GM12878 (cell line): ENCODE data around the gene ZNF280A. TPM values are rescaled to one million over a fixed set of nuclear protein-coding genes. Genes with fewer than 3 reads are reported as not detected.

Experiments used
- ATAC-seq: fragments of 200-7000 bp; cut with Tn5 transposase; 3 replicates; pipeline ENCODE4 v1.9.1; 2020; ENCODE audit warnings: mild to moderate bottlenecking, moderate library complexity
- BruUV-seq: library from RNA; stranded (reverse); fragments of 400-500 nt; replicated peaks from 2 replicates; lab custom pipeline; 2021; lab: Mats Ljungman, UMichigan
- CTCF ChIA-PET: fragments of 300-600 bp; sonication (Branson Sonifier 250); formaldehyde crosslinking; extraction: SDS; loops from one replicate; lab custom pipeline; 2021; ENCODE audit warnings: inconsistent platforms; lab: Yijun Ruan, JAX
- POLR2A ChIA-PET: fragments of 350-600 bp; formaldehyde crosslinking; extraction: SDS; loops from one replicate; lab custom pipeline; 2021; ENCODE audit warnings: inconsistent platforms; lab: Charles Lee
- RAD21 ChIA-PET: fragments of 300-600 bp; sonication (Branson Sonifier 250); formaldehyde crosslinking; loops from one replicate; lab custom pipeline; 2023; ENCODE audit warnings: antibody characterized with exemption; ENCODE audit not compliant: unreplicated experiment; lab: Charles Lee
- SMC1A ChIA-PET: fragments of 300-600 bp; sonication (Branson Sonifier 250); formaldehyde crosslinking; loops from one replicate; lab custom pipeline; 2023; ENCODE audit not compliant: unreplicated experiment, uncharacterized antibody; lab: Charles Lee
- DNase-seq: peaks from one replicate; pipeline ENCODE4 v3.0.0-alpha.2; 2011; ENCODE audit warnings: low read depth, low spot score
- FAIRE-seq: peaks from 3 replicates; lab custom pipeline; 2011; peaks lifted over from hg19 to GRCh38; lab: Jason Lieb, UNC
- H2AFZ ChIP-seq: 2 replicates; pipeline ENCODE4 v1.6.0; 2011; ENCODE audit warnings: low read depth, low read length, control low read depth; ENCODE audit not compliant: control insufficient read depth
- H3K27ac ChIP-seq: 2 replicates; pipeline ENCODE4 v1.5.1; 2011; ENCODE audit warnings: control low read depth; ENCODE audit not compliant: control insufficient read depth, insufficient read depth
- H3K27me3 ChIP-seq, 2 experiments: replicated peaks in 1 of 2; 2 replicates each; pipeline versions ENCODE4 v1.6.0 to v1.6.1; 2011; ENCODE audit warnings: low read length in 1 of 2; ENCODE audit not compliant: control insufficient read depth in 2 of 2, insufficient read depth in 2 of 2
- H3K36me3 ChIP-seq, 2 experiments: 2 replicates each; pipeline ENCODE4 v1.5.1; 2011; ENCODE audit warnings: low read length in 1 of 2; ENCODE audit not compliant: control insufficient read depth in 2 of 2, insufficient read depth in 2 of 2
- H3K4me1 ChIP-seq: 2 replicates; pipeline ENCODE4 v1.6.1; 2011; ENCODE audit warnings: mild to moderate bottlenecking, low read length, moderate library complexity, mixed read lengths; ENCODE audit not compliant: control insufficient read depth, insufficient read depth
- H3K4me2 ChIP-seq: 2 replicates; pipeline ENCODE4 v1.6.0; 2011; ENCODE audit warnings: control low read depth; ENCODE audit not compliant: control insufficient read depth, insufficient read depth
- H3K4me3 ChIP-seq: fragments of 200-600 bp; sonication (generic); 2 replicates; pipeline ENCODE4 v1.5.1; 2016
- H3K79me2 ChIP-seq: 2 replicates; pipeline ENCODE4 v1.6.0; 2011; ENCODE audit warnings: low read length; ENCODE audit not compliant: control insufficient read depth, insufficient read depth
- H3K9ac ChIP-seq: 2 replicates; pipeline ENCODE4 v1.8.0; 2011; ENCODE audit warnings: low read length, control low read depth, mixed read lengths; ENCODE audit not compliant: control insufficient read depth, insufficient read depth
- H3K9me3 ChIP-seq: replicated peaks from 3 replicates; pipeline ENCODE4 v1.5.1; 2011; ENCODE audit warnings: mild to moderate bottlenecking, low read length; ENCODE audit not compliant: control insufficient read depth, insufficient read depth
- H4K20me1 ChIP-seq: 2 replicates; pipeline ENCODE4 v1.6.0; 2011; ENCODE audit not compliant: control insufficient read depth, insufficient read depth
- ATF7 ChIP-seq: fragments of 450-650 bp; IDR thresholded peaks from 2 replicates; pipeline ENCODE4 v1.6.1; 2016; ENCODE audit warnings: low read depth, mild to moderate bottlenecking
- KAT2A ChIP-seq: conservative IDR thresholded peaks from 2 replicates; pipeline ENCODE4 v1.6.1; 2011; ENCODE audit warnings: low read depth, low read length; ENCODE audit not compliant: control insufficient read depth
- POLR2AphosphoS5 ChIP-seq: IDR thresholded peaks from 2 replicates; pipeline ENCODE4 v1.6.1; 2011; ENCODE audit warnings: mild to moderate bottlenecking, low read length, inconsistent platforms
- RAD21 ChIP-seq: IDR thresholded peaks from 2 replicates; pipeline ENCODE4 v1.6.1; 2011; ENCODE audit warnings: mild to moderate bottlenecking, low read depth, low read length, moderate library complexity; ENCODE audit not compliant: insufficient read depth
- SIX5 ChIP-seq: IDR thresholded peaks from 2 replicates; pipeline ENCODE4 v1.6.1; 2011; ENCODE audit warnings: mild to moderate bottlenecking, low read depth, low read length, moderate library complexity; ENCODE audit not compliant: severe bottlenecking
- SP1 ChIP-seq: IDR thresholded peaks from one replicate; pipeline ENCODE4 v1.6.1; 2011; ENCODE audit warnings: low read depth, low read length
- TCF3 ChIP-seq: IDR thresholded peaks from 2 replicates; pipeline ENCODE4 v1.6.1; 2012; ENCODE audit warnings: low read depth, mild to moderate bottlenecking, low read length, borderline replicate concordance; ENCODE audit not compliant: insufficient read depth
- WGBS: methylation state at CpG from one replicate; pipeline ENCODE4 v1.1.6; 2016; ENCODE audit warnings: low lambda C conversion rate; ENCODE audit not compliant: insufficient replicate concordance, insufficient coverage; ENCODE audit errors: missing lambda C conversion rate; 5-methylcytosine and 5-hydroxymethylcytosine counted together
- in situ Hi-C: fragments of 300-500 bp; cut with MboI; formaldehyde crosslinking; loops from 9 replicates; pipeline ENCODE4 v1.14.3; 2018; ENCODE audit warnings: mixed read lengths
- intact Hi-C: fragments of 100-400 bp; cut with micrococcal nuclease; formaldehyde crosslinking; loops from one replicate; pipeline ENCODE4 v1.14.2; 2022; ENCODE audit not compliant: unreplicated experiment
- polyA plus RNA-seq, 11 experiments: library from polyadenylated mRNA; depleted of rRNA in 4 of 11; unstranded in 6 of 11; stranded (reverse) in 5 of 11; fragments of >200 nt; fragmentation: Nextera tagmentation in 4 of 11; fragmentation: Illumina TruSeq in 1 of 11; extraction: Ambion mirVana in 4 of 11; extraction: Trizol in 1 of 11; gene quantifications; 1 replicate in 1 of 11; 2 replicates in 10 of 11; pipeline versions ENCODE4 v1.2.1 to v1.2.3, GENCODE V29; 2011 to 2016; ENCODE audit warnings: inconsistent platforms in 2 of 11, missing spikeins in 2 of 11, low read depth in 1 of 11
- total RNA-seq, 4 experiments: library from RNA; depleted of rRNA in 3 of 4; stranded (reverse); fragments of >200 nt in 3 of 4; fragmentation: Illumina TruSeq in 1 of 4; extraction: Trizol in 1 of 4; gene quantifications; 2 replicates each; pipeline versions ENCODE4 v1.2.1 to v1.2.3, GENCODE V29; 2013 to 2021
- TF ChIP-seq, protein P1 (sequence below): fragments of 450-650 bp; IDR thresholded peaks from 2 replicates; pipeline ENCODE4 v1.6.1; 2017; ENCODE audit warnings: low read depth, mild to moderate bottlenecking, moderate library complexity
- TF ChIP-seq, protein P2 (sequence below): fragments of 450-650 bp; IDR thresholded peaks from 2 replicates; pipeline ENCODE4 v1.6.1; 2014; ENCODE audit warnings: mild to moderate bottlenecking

ZNF280A gene
- total and polyA plus RNA-seq, 10 of the 15 experiments (the other 5 are each of a cell fraction or from before 2014, with no cell fraction given), result 0.03 to 0.06 TPM; not detected in 8

DNA sequence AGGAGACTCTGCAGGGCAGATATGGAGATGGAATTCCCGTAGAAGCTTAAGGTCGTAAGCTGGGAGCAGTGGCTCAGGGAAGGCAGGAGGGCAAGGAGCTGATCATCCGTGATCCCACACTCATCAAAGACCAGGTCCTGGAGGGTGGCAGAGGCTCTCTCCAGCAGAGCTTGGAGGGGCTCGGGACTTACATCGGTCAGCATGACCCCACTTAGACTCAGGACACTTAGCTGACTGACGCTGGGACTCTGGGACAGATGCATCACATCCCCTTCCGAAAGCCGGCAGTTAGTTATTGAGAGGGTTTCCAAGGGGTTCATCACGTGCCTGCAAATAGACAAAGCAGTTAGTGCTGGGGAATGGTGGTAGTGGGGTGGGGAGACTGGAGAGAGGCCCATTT, 28.2 kb upstream of the ZNF280A start:
- Histone ChIP-seq H3K9ac (no peak overlapping the region), H3K4me2 (no peak overlapping the region), H3K27ac (no peak overlapping the region), H4K20me1 (no peaks in the 10 kb centered on the region), H3K4me1 (no peaks in the 10 kb centered on the region), H3K79me2 (no peaks in the 10 kb centered on the region), H3K36me3 (no peaks in the 10 kb centered on the region), H3K9me3 (no peaks in the 10 kb centered on the region), H2AFZ (no peak overlapping the region), H3K4me3 (no peak overlapping the region), H3K27me3 (no peaks in the 10 kb centered on the region)
- CTCF ChIA-PET, result interaction anchor here (1.4 kb wide), 1 partner anchor 83 kb away, joined by 3 read pairs; no protein-coding TSS in a partner anchor
- ATAC-seq (no peak), FAIRE-seq (no peak), DNase-seq (no peak)
- intact Hi-C loops (no loop called here), in situ Hi-C loops (no loop called here)
- 43% methylated on average over 9 of the region's 9 CpGs for WGBS
- RAD21 ChIA-PET, result no interaction called here
- POLR2A ChIA-PET, result no interaction called here
- TF ChIP-seq, protein P1, sequence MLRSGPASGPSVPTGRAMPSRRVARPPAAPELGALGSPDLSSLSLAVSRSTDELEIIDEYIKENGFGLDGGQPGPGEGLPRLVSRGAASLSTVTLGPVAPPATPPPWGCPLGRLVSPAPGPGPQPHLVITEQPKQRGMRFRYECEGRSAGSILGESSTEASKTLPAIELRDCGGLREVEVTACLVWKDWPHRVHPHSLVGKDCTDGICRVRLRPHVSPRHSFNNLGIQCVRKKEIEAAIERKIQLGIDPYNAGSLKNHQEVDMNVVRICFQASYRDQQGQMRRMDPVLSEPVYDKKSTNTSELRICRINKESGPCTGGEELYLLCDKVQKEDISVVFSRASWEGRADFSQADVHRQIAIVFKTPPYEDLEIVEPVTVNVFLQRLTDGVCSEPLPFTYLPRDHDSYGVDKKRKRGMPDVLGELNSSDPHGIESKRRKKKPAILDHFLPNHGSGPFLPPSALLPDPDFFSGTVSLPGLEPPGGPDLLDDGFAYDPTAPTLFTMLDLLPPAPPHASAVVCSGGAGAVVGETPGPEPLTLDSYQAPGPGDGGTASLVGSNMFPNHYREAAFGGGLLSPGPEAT, result no peak
- TF ChIP-seq, protein P2, sequence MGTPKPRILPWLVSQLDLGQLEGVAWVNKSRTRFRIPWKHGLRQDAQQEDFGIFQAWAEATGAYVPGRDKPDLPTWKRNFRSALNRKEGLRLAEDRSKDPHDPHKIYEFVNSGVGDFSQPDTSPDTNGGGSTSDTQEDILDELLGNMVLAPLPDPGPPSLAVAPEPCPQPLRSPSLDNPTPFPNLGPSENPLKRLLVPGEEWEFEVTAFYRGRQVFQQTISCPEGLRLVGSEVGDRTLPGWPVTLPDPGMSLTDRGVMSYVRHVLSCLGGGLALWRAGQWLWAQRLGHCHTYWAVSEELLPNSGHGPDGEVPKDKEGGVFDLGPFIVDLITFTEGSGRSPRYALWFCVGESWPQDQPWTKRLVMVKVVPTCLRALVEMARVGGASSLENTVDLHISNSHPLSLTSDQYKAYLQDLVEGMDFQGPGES, result no peak
- TF ChIP-seq ATF7, result no peak
- no TSS peak for BruUV-seq
- SMC1A ChIA-PET, result no interaction called here

DNA sequence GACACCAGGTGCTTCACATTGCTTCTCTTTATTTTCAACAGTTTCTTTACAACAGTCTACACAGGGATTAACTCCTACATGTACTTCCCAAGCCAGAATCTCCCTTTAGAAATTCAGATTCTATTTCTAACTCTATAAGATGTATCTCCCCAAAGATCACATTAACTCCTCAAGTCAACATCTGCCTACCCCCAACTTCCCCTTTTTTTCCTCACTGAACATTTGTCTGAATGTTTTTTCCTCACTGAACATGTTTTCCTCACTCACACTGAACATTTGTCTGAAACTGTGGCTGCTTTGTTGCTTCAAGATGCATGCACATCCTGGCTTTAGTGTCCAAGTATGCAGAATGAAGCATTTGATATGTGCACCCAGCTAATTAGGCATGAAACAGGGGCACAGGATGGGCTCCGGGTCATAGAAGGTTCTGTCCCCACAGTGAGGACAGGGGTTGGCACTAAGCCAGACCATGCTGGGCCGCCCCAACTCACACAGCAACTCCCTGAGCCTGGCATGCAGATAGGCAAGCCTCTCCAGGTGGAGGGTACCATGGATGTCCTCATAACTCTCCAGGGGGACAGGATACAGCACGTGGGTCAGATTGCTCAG, 27.7 kb upstream of the ZNF280A start:
- ATAC-seq, result no peak
- Histone ChIP-seq H3K4me1 (no peaks in the 10 kb centered on the region), H3K4me3 (no peak overlapping the region), H3K9ac (no peak overlapping the region), H3K79me2 (no peaks in the 10 kb centered on the region), H3K27ac (no peak overlapping the region), H3K4me2 (no peak overlapping the region), H2AFZ (no peak overlapping the region), H3K36me3 (no peaks in the 10 kb centered on the region), H4K20me1 (no peaks in the 10 kb centered on the region), H3K9me3 (no peaks in the 10 kb centered on the region), H3K27me3 (no peaks in the 10 kb centered on the region)
- BruUV-seq, result no TSS peak
- intact Hi-C loops, result no loop called here
- ChIA-PET SMC1A (no interaction called here), CTCF (interaction anchor here (1.4 kb wide), 1 partner anchor 82 kb away, joined by 3 read pairs; no protein-coding TSS in a partner anchor), RAD21 (no interaction called here), POLR2A (no interaction called here)
- FAIRE-seq, result no peak
- TF ChIP-seq POLR2AphosphoS5 (no peak), KAT2A (no peak), SP1 (no peak), TCF3 (no peak), RAD21 (no peak), SIX5 (no peak)
- in situ Hi-C loops, result no loop called here
- DNase-seq, result no peak
- 2% methylated on average over 3 of the region's 3 CpGs for WGBS
